Small intestine (tissue), 7 donors: ENCODE measurements around the gene EXOSC7. TPM values are rescaled to one million over a fixed set of nuclear protein-coding genes. Genes with fewer than 3 reads are reported as not detected.

ENCODE experiments used
- DNase-seq, 2 donors: peaks; one replicate each; pipeline versions ENCODE4 v3.0.0 to v3.0.0-alpha.2; 2013
- FAIRE-seq: peaks from 2 replicates; lab custom pipeline; 2012; peaks lifted over from hg19 to GRCh38; lab: Jason Lieb, UNC
- H3K27ac ChIP-seq, 3 donors: one replicate each; pipeline ENCODE4 v1.5.1; 2013; ENCODE audit warnings: low read length in 2 of 3, mild to moderate bottlenecking in 2 of 3, control low read depth in 1 of 3, inconsistent platforms in 1 of 3, low read depth in 1 of 3, moderate library complexity in 1 of 3
- H3K27me3 ChIP-seq, 3 donors: one replicate each; pipeline ENCODE4 v1.6.1; 2013; ENCODE audit warnings: low read length in 3 of 3, inconsistent platforms in 1 of 3; ENCODE audit not compliant: control insufficient read depth in 3 of 3, insufficient read depth in 3 of 3
- H3K36me3 ChIP-seq, 3 donors: one replicate each; pipeline ENCODE4 v1.6.1; 2013; ENCODE audit warnings: low read length in 3 of 3, inconsistent platforms in 1 of 3, low read depth in 1 of 3, mild to moderate bottlenecking in 1 of 3, moderate library complexity in 1 of 3; ENCODE audit not compliant: control insufficient read depth in 3 of 3, insufficient read depth in 2 of 3
- H3K4me1 ChIP-seq, 3 donors: one replicate each; pipeline ENCODE4 v1.6.1; 2013; ENCODE audit warnings: low read length in 2 of 3, inconsistent platforms in 1 of 3, low read depth in 1 of 3, mild to moderate bottlenecking in 1 of 3, moderate library complexity in 1 of 3; ENCODE audit not compliant: control insufficient read depth in 3 of 3, insufficient read depth in 2 of 3
- H3K4me3 ChIP-seq, 3 donors: one replicate each; pipeline ENCODE4 v1.5.1; 2013; ENCODE audit warnings: low read length in 3 of 3, control low read depth in 1 of 3, inconsistent platforms in 1 of 3, low read depth in 1 of 3, mild to moderate bottlenecking in 1 of 3, moderate library complexity in 1 of 3
- H3K9me3 ChIP-seq, 2 donors: one replicate each; pipeline ENCODE4 v1.6.1; 2013; ENCODE audit warnings: low read depth in 1 of 2, low read length in 1 of 2; ENCODE audit not compliant: control insufficient read depth in 2 of 2, insufficient read depth in 1 of 2
- WGBS, 3 donors: extraction: QIAGEN DNeasy Blood & Tissue Kit; methylation state at CpG; one replicate each; pipeline ENCODE4 v1.1.7; 2013; 5-methylcytosine and 5-hydroxymethylcytosine counted together
- polyA plus RNA-seq, 4 donors: library from polyadenylated mRNA; stranded (reverse) in 3 of 4; unstranded in 1 of 4; fragments of 200-250 nt in 3 of 4; fragments of 120-200 nt in 1 of 4; gene quantifications; one replicate each; pipeline versions ENCODE4 v1.2.1 to v1.2.3, GENCODE V29; 2013
- donor health status: healthy with polysubstance abuse.
- donor health status: control.
- donor health status: control.
- donor health status: Bipolar disorder and iron deficiency.
- donor health status: healthy.

EXOSC7 gene
- polyA plus RNA-seq, 4 donors, result 21.9 to 39.4 (median 30.4) TPM

GRCh38 chr3:44954962-44955361 is 21.1 kb upstream of the EXOSC7 start:
- DNase-seq (no peak), FAIRE-seq (no peak)
- Histone ChIP-seq H3K4me3 (no peak overlapping the region), H3K9me3 (no peaks in the 10 kb centered on the region), H3K27me3 (no peaks in the 10 kb centered on the region), H3K4me1 (no peaks in the 10 kb centered on the region), H3K36me3 (peaks cover 0 to 46% (median 9%) of the 10 kb centered on the region in 3 donors), H3K27ac (no peak overlapping the region)
- WGBS, 3 donors, result 41 to 60% (median 50%) methylated on average over 3 of the region's 3 CpGs

- no peak for FAIRE-seq
- no peak for DNase-seq
- no peaks in the 10 kb centered on the region for H3K4me1 ChIP-seq
- 83 to 95% (median 91%) methylated on average over 1 of the region's 1 CpG for WGBS, 3 donors
- H3K36me3 ChIP-seq, result peaks cover 0 to 46% (median 9%) of the 10 kb centered on the region in 3 donors
- H3K9me3 ChIP-seq, result no peaks in the 10 kb centered on the region
- H3K27me3 ChIP-seq, result no peaks in the 10 kb centered on the region
- no peak overlapping the region for H3K27ac ChIP-seq
- no peak overlapping the region for H3K4me3 ChIP-seq
These were observed 20.1 kb upstream of the EXOSC7 start for GRCh38 chr3:44955917-44956316.

- WGBS, 3 donors, result 97 to 98% (median 97%) methylated on average over 4 of the region's 4 CpGs
- DNase-seq (no peak), FAIRE-seq (no peak)
- Histone ChIP-seq H3K4me3 (no peak overlapping the region), H3K9me3 (no peaks in the 10 kb centered on the region), H3K27ac (no peak overlapping the region), H3K4me1 (no peaks in the 10 kb centered on the region), H3K36me3 (peaks cover 0 to 41% (median 9%) of the 10 kb centered on the region in 3 donors), H3K27me3 (no peaks in the 10 kb centered on the region)
These were observed 18.1 kb upstream of the EXOSC7 start for GRCh38 chr3:44957986-44958385.

GRCh38 chr3:44958386-44958785 is 17.7 kb upstream of the EXOSC7 start:
- Histone ChIP-seq H3K4me1 (no peaks in the 10 kb centered on the region), H3K27me3 (no peaks in the 10 kb centered on the region), H3K9me3 (no peaks in the 10 kb centered on the region), H3K36me3 (peaks cover 0 to 40% (median 9%) of the 10 kb centered on the region in 3 donors), H3K4me3 (no peak overlapping the region), H3K27ac (no peak overlapping the region)
- WGBS, 3 donors, result 90 to 92% (median 90%) methylated on average over 7 of the region's 7 CpGs
- no peak for FAIRE-seq
- DNase-seq, result no peak

- no peak for DNase-seq
- Histone ChIP-seq H3K4me1 (peaks cover 0 to 8% (median 3%) of the 10 kb centered on the region in 3 donors), H3K36me3 (peaks cover 0 to 36% (median 9%) of the 10 kb centered on the region in 3 donors), H3K9me3 (no peaks in the 10 kb centered on the region), H3K4me3 (no peak overlapping the region), H3K27me3 (no peaks in the 10 kb centered on the region), H3K27ac (no peak overlapping the region)
- WGBS, 3 donors, result 92 to 93% (median 93%) methylated on average over 3 of the region's 3 CpGs
- FAIRE-seq, result no peak
These were observed 15.5 kb upstream of the EXOSC7 start for GRCh38 chr3:44960387-44961026.

DNA sequence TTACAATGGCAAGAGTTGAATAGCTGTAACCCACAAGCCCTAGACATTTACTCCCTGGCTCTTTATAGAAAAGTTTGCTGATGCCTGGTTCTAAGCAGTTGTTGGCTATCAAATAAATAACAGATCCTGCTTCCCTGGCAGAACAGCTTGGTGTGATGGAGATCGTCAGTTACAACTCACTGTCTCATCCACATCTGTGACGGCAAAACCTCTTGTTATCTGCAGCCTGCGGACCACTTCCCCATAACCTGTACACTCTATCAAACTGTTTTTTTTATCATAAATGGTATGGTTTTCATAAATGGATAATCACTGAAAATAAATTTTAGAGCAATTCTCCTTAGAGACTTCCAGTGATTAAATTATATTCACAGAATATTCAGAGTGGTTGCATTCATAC is 14.2 kb upstream of the EXOSC7 start:
- 89 to 98% (median 94%) methylated on average over 3 of the region's 3 CpGs for WGBS, 3 donors
- Histone ChIP-seq H3K27ac (no peak overlapping the region), H3K9me3 (no peaks in the 10 kb centered on the region), H3K4me3 (no peak overlapping the region), H3K36me3 (peaks cover 0 to 28% (median 9%) of the 10 kb centered on the region in 3 donors), H3K4me1 (peaks cover 4 to 8% (median 6%) of the 10 kb centered on the region in 3 donors), H3K27me3 (no peaks in the 10 kb centered on the region)
- no peak for FAIRE-seq
- DNase-seq, result no peak

- WGBS, 3 donors, result 94 to 97% (median 96%) methylated on average over 6 of the region's 6 CpGs
- Histone ChIP-seq H3K9me3 (no peaks in the 10 kb centered on the region), H3K27me3 (no peaks in the 10 kb centered on the region), H3K27ac (no peak overlapping the region), H3K4me1 (peaks cover 8 to 13% (median 11%) of the 10 kb centered on the region in 3 donors), H3K4me3 (no peak overlapping the region), H3K36me3 (peaks cover 0 to 23% (median 5%) of the 10 kb centered on the region in 3 donors)
- DNase-seq, result no peak
- no peak for FAIRE-seq
These were observed 13.2 kb upstream of the EXOSC7 start for GRCh38 chr3:44962621-44963393.

DNA sequence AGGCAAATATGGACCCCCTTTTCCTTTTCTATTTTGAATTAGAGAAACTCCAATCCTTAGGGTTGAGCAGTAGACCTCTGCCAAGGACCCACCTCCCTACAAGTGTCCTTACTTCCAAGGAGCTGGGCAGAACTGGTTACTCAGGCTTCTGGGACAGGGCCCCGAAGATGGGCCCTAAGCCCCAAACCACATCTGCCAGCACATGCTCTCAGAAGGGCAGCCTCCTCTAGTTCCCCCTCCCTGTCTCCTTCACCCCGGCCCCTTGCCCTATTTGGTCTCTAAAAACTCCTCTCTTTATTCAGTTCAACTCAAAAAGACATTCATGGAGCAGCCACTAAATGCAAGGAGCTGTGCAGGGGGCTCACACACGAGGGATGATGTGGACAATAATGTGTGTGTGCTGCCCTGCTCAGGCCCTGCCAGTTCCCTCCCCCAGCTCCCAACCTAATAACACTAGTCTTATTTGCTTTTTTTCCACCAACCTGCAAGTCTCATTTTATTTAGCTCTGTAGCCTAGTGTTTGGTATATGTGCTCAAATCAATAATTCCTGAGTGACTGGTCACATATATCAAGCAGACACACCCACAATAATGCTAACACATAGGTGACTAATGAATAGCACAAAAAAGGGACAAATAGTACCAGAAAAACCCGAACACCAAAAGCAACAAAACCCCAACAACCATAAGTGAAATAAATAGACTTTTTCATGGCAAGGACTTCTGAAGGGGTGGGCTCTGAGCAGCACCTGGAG is 12.3 kb upstream of the EXOSC7 start:
- no peaks in the 10 kb centered on the region for H3K27me3 ChIP-seq
- H3K4me3 ChIP-seq, result no peak overlapping the region
- DNase-seq (peak in 1 of 2 donors; percentile 23), FAIRE-seq (no peak)
- H3K27ac ChIP-seq, result no peak overlapping the region
- H3K4me1 ChIP-seq, result peaks cover 8 to 13% (median 11%) of the 10 kb centered on the region in 3 donors
- peaks cover 0 to 15% (median 4%) of the 10 kb centered on the region in 3 donors for H3K36me3 ChIP-seq
- 75 to 88% (median 76%) methylated on average over 4 of the region's 4 CpGs for WGBS, 3 donors
- no peaks in the 10 kb centered on the region for H3K9me3 ChIP-seq
